GM12874 (cell line): ENCODE data around the gene C2CD2.

Experiments used
- CTCF ChIP-seq: IDR thresholded peaks from 2 replicates; pipeline ENCODE4 v1.5.1; 2011; ENCODE audit warnings: low read depth, mild to moderate bottlenecking, control low read depth, low read length, moderate library complexity; ENCODE audit not compliant: insufficient read depth

The C2CD2 gene

GRCh38 chr21:41966872-41967621 is 13.2 kb upstream of the C2CD2 start:
- no peak for TF ChIP-seq CTCF

DNA sequence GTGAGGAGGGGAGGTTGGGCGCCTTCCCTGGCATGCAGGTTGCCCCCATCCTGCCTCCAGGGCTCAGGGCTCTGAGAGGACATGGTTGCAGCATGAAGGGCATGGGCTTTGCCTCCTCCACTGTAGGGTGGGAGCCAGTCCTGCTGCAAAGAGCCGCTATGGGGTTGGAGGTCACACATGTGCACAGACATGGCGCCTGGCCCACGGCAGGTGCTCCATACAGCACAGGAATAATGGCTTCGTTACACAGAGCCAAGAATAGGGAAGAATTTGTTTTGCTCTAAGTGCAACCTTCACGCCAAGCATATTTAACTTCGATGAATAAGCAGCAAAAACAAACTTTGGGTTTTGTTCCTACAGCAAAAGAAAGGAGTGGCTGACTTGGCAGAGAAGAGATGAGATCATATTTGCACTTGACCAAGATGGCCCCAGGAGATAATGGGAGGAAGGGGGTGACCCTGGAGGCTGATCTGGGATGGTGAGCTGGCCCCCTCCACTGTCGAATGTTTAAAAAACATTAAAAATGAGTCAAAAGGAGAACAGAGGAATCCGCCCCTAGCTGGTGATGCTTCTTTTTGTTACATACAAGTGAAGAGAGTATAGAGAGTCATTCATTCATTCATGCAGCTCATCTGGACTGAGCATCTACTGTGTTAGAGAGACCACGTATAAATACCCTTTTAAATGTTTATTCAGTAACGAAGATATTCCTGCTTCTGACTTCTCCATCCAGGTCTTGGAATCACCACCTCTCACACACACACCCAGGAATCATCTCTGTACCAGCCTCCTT is 12.4 kb upstream of the C2CD2 start:
- TF ChIP-seq CTCF = no peak

DNA sequence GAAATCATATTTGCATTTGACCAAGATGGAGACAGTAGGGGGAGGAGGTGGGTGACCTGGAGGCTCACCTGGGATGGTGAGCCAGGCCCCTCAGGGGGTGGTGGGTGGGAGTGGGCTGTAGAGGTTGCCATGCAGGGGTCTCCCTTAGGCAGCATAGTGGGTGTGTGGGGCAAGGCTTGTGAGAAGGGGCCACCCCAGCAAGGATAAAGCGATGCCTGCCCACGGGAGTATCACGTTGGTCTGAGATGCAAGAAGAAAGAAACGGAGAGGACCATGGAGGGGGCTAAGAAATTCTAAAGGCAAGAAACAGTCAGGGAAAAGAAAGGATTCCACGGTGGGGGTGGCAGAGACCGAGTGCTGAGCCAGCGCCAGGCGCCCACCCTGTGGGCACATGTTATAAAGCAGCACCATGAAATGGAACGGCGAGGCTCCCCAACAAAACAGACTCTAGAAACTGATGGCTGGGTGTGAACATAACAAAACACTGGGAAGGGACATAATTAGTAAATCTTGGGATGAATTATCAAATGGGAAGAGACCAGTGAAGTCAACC is 11.7 kb upstream of the C2CD2 start:
- TF ChIP-seq CTCF = no peak

DNA sequence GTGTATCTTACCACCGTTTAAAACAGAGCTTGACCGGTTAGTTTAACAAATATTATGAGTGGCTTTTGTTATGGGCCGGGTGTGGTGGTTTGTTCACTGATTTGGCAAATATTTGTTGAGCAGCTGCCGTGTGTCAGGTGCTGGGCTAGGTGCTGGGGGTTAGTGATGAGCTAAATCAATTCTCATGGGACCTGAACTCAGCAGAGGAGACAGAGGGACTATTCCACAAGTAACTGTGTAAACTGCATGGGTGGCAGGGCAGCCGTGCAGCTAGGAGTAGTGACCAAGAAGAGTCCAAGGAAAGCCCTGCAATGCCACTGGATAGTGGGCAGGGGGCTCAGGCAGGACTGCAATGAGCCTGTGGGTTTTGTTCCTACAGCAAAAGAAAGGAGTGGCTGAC is 11.2 kb upstream of the C2CD2 start:
- TF ChIP-seq CTCF = no peak

GRCh38 chr21:41964171-41964570 is 10.4 kb upstream of the C2CD2 start:
- TF ChIP-seq CTCF = no peak

DNA sequence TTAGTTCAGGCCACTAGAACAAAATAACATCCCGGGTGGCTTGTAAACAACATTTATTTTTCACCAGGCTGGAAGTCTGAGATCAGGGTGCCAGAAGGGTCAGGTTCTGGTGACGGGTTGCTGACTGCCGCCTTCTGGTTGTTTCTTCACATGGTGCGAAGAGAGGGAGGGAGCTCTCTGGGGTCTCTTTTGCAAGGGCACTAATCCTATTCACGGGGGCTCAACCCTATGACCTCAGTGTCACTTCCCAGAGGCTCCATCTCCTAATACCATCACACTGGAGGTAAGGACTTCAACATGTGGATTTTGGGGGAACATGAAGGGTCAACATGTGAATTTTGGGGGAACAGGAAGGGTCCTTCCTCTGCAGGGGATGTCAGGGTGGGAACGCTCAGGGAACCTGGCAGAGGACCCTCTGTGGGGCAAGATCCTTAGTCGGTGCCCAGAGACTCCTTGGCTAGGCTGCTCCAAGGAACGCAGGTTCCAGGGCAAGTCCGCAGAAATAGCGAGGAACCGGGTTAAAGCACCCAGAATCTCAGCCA is 8.7 kb upstream of the C2CD2 start:
- no peak for TF ChIP-seq CTCF

DNA sequence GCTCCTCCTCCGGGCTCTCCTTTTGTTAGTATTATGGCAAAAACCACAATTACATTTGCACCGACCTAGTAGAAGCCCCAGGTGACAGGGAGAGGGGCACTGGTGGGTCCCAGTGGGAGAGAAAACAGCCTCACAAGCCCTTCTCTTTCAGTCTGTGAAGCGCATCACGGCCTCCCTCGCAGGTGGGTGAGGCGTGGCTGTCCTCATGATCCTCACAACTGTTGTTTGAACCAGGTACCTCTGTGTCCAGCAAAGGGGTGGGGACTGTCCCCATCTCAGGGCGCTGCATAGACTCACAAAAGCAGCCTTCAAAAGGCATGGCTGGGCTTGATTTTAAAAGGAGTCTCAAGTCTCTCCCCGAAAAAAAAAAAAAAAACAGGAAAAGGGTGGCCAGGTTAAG is 7.9 kb upstream of the C2CD2 start:
- TF ChIP-seq CTCF = no peak
